Measurements from ENCODE around the gene SFXN5.

DNA sequence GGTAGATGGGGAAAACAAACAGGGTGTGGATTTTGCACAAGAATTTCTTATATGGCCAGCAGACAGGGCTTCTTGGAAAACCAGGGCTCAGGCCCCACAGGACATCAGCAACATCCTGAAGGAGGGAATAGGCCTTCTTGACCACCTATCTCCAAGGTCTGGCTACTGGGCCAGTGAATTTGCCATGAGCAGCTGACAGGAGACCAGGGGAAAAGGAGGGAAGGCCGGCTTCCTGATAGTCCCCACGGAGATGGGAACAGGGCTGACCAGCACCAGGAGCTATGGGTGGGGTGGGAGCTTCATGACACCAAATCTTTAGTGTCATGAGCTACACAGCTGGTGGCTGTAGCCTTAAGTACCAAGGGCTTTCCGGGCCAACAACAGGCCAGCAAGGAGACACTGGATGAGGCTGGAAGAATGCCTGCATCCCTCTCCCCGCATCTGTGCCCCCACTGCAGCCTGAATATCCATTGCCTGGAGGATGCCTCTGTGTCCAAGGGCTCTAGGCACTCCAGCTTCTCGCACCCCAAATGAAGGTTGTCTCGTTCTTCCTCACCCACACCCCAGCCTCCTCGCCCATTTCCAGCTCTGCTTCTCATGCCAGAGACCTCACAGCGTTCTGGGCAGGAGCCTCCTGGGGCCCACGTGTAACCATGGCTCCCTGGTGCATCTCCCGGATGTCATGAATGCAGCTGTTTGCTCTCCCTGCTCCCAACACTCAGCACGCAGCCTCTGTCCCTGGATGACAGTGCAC, 79.4 kb downstream of the SFXN5 start:
- TF ChIP-seq CTCF (IDR thresholded peaks at IDR 0.05) (no peak), POLR2A (IDR thresholded peaks at IDR 0.05) (no peak)

Measured in prostate gland (tissue), 2 donors.